ENCODE data around the gene C1QTNF4. TPM values are rescaled to one million over a fixed set of nuclear protein-coding genes. Genes with fewer than 3 reads are reported as not detected.

Gene C1QTNF4
- total and polyA plus RNA-seq, 9 of the 15 experiments (the other 6 are each of a cell fraction or from before 2014, with no cell fraction given) = not detected

DNA sequence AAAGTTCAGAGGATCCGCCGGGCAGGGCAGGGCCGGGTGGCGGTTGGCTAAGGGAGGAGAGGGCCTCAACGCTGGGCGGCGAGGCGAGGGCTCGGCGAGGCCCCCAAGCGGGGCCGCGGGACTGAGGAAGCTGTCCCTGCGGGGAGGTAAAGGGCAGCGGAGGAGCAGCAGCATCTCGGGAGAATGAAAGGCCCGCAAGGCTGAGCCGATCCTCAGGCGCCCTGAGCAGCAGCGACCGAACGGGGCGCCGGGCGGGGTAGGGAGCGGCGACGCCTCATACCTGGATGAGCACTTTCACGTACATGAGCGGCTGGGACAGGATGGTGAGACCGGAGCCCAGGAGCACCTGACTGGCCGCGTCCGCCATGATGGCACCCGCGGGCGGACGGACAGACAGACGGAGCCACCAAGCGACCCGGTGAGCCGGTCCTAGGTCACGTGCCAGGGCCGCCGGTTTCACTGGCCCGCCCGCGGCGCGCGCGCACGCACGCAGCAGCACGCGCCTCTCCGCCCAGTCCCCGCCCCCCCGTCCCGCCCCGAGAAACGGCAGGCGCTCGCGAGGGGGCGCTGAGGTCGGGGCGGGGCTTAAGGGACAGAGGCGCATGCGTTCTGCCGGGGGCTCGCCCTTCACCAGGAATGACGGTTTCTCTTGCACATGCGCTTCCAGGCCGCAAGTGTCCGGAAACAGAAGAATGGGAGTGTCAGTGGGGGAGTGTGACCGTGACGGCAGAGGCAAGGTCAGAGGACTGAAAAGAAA is 48.1 kb upstream of the C1QTNF4 start, which contains the start of gene MTCH2 (continued):
- TF ChIP-seq, protein P1, sequence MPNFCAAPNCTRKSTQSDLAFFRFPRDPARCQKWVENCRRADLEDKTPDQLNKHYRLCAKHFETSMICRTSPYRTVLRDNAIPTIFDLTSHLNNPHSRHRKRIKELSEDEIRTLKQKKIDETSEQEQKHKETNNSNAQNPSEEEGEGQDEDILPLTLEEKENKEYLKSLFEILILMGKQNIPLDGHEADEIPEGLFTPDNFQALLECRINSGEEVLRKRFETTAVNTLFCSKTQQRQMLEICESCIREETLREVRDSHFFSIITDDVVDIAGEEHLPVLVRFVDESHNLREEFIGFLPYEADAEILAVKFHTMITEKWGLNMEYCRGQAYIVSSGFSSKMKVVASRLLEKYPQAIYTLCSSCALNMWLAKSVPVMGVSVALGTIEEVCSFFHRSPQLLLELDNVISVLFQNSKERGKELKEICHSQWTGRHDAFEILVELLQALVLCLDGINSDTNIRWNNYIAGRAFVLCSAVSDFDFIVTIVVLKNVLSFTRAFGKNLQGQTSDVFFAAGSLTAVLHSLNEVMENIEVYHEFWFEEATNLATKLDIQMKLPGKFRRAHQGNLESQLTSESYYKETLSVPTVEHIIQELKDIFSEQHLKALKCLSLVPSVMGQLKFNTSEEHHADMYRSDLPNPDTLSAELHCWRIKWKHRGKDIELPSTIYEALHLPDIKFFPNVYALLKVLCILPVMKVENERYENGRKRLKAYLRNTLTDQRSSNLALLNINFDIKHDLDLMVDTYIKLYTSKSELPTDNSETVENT (CRISPR knock-in tag; IDR thresholded peaks at IDR 0.05) = peak; percentile 83
- TF ChIP-seq, protein P2, sequence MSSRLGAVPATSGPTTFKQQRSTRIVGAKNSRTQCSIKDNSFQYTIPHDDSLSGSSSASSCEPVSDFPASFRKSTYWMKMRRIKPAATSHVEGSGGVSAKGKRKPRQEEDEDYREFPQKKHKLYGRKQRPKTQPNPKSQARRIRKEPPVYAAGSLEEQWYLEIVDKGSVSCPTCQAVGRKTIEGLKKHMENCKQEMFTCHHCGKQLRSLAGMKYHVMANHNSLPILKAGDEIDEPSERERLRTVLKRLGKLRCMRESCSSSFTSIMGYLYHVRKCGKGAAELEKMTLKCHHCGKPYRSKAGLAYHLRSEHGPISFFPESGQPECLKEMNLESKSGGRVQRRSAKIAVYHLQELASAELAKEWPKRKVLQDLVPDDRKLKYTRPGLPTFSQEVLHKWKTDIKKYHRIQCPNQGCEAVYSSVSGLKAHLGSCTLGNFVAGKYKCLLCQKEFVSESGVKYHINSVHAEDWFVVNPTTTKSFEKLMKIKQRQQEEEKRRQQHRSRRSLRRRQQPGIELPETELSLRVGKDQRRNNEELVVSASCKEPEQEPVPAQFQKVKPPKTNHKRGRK (tag; IDR thresholded peaks at IDR 0.05) = no peak
- TF ChIP-seq FOXJ2 (tag; IDR thresholded peaks at IDR 0.05) (no peak), CBFA2T2 (conservative IDR thresholded peaks at IDR 0.05) (peak; percentile 65), NCOA6 (IDR thresholded peaks at IDR 0.05) (no peak), ZNF785 (CRISPR knock-in tag; IDR thresholded peaks at IDR 0.05) (no peak), NFE2L1 (tag; IDR thresholded peaks at IDR 0.05; ENCODE audit: borderline replicate concordance, low read depth) (no peak), PHF20 (IDR thresholded peaks at IDR 0.05; ENCODE audit: partially characterized antibody) (peak; percentile 76), NFRKB (IDR thresholded peaks at IDR 0.05; ENCODE audit: low read depth) (no peak; the same call in 1 of the 2 replicates), ESRRB (CRISPR knock-in tag; IDR thresholded peaks at IDR 0.05; ENCODE audit: borderline replicate concordance) (no peak), ZNF184 (CRISPR knock-in tag; IDR thresholded peaks at IDR 0.05) (no peak), PHB (CRISPR knock-in tag; IDR thresholded peaks at IDR 0.05) (no peak), ZNF766 (CRISPR knock-in tag; conservative IDR thresholded peaks at IDR 0.05) (peak; percentile 73; the same call in 1 of the 2 replicates), PURB (CRISPR knock-in tag; IDR thresholded peaks at IDR 0.05; ENCODE audit: low read depth) (no peak), ZNF384 (IDR thresholded peaks at IDR 0.05; ENCODE audit: low read depth, low read length) (no peak; the same call in 1 of the 2 replicates), ZNF274 (IDR thresholded peaks at IDR 0.05; ENCODE audit: borderline replicate concordance, low read depth, low read length) (no peak), SP2 (IDR thresholded peaks at IDR 0.05; ENCODE audit: extremely low read depth, low read depth, low read length, poor library complexity, severe bottlenecking) (no peak), ZFX (CRISPR knock-in tag; IDR thresholded peaks at IDR 0.05) (peak; percentile 94), BHLHE40 (IDR thresholded peaks at IDR 0.05; ENCODE audit: low read length) (peak; percentile 99), RAD21 (CRISPR knock-in tag; conservative IDR thresholded peaks at IDR 0.05 in 1 of 2, IDR thresholded peaks at IDR 0.05 in 1 of 2) (no peak), BRD9 (IDR thresholded peaks at IDR 0.05; ENCODE audit: low read depth, partially characterized antibody) (no peak), FOXK1 (CRISPR knock-in tag; IDR thresholded peaks at IDR 0.05; ENCODE audit: borderline replicate concordance) (no peak), ETV6 (IDR thresholded peaks at IDR 0.05; ENCODE audit: borderline replicate concordance in 1 of 2, low read depth in 2 of 2, low read length in 1 of 2) (no peak), ETV6 (CRISPR knock-in tag; IDR thresholded peaks at IDR 0.05; ENCODE audit: borderline replicate concordance) (no peak)
- TF ChIP-seq, protein P3, sequence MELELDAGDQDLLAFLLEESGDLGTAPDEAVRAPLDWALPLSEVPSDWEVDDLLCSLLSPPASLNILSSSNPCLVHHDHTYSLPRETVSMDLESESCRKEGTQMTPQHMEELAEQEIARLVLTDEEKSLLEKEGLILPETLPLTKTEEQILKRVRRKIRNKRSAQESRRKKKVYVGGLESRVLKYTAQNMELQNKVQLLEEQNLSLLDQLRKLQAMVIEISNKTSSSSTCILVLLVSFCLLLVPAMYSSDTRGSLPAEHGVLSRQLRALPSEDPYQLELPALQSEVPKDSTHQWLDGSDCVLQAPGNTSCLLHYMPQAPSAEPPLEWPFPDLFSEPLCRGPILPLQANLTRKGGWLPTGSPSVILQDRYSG (tag; conservative IDR thresholded peaks at IDR 0.05; ENCODE audit: low read depth) = no peak

Measured in K562 (cell line).